Parathyroid adenoma (tissue), 2 donors: ENCODE data around the gene ZNF511.

Experiments
- H2AFZ ChIP-seq: fragments of 300-600 bp; sonication (generic); one replicate; pipeline ENCODE4 v1.7.0; 2017; ENCODE audit warnings: antibody characterized with exemption, mild to moderate bottlenecking
- H3K27ac ChIP-seq: fragments of 300-600 bp; sonication (generic); one replicate; pipeline ENCODE4 v1.7.0; 2017
- H3K27me3 ChIP-seq: fragments of 300-600 bp; sonication (generic); one replicate; pipeline ENCODE4 v1.7.0; 2017; ENCODE audit warnings: low read length; ENCODE audit not compliant: control insufficient read depth, insufficient read depth
- H3K36me3 ChIP-seq: fragments of 300-600 bp; sonication (generic); one replicate; pipeline ENCODE4 v1.7.0; 2017; ENCODE audit warnings: low read length; ENCODE audit not compliant: control insufficient read depth, insufficient read depth
- H3K4me1 ChIP-seq: fragments of 300-600 bp; sonication (generic); one replicate; pipeline ENCODE4 v1.7.0; 2017; ENCODE audit warnings: control low read depth
- H3K4me2 ChIP-seq: fragments of 300-600 bp; sonication (generic); one replicate; pipeline ENCODE4 v1.7.0; 2017; ENCODE audit warnings: low read length
- H3K4me3 ChIP-seq: fragments of 300-600 bp; sonication (generic); one replicate; pipeline ENCODE4 v1.7.0; 2017; ENCODE audit warnings: low read depth, low read length
- H3K79me2 ChIP-seq: fragments of 300-600 bp; sonication (generic); one replicate; pipeline ENCODE4 v1.7.0; 2017; ENCODE audit warnings: control low read depth
- H3K9ac ChIP-seq: fragments of 300-600 bp; sonication (generic); one replicate; pipeline ENCODE4 v1.7.0; 2017; ENCODE audit warnings: mild to moderate bottlenecking
- H3K9me3 ChIP-seq: fragments of 300-600 bp; sonication (generic); one replicate; pipeline ENCODE4 v1.7.0; 2017; ENCODE audit warnings: low read length; ENCODE audit not compliant: control insufficient read depth
- CTCF ChIP-seq: fragments of 300-600 bp; sonication (generic); IDR thresholded peaks from one replicate; pipeline ENCODE4 v1.7.0; 2017; ENCODE audit warnings: antibody characterized with exemption, mild to moderate bottlenecking
- donor health status: primary hyperparathyroidism.

Gene ZNF511

GRCh38 chr10:133357285-133358161 is 48.8 kb downstream of the ZNF511 start, which contains the start of gene FUOM:
Gene FUOM, minus strand, starts transcription at chr10:133358019. Its CDS starts 12 bp downstream, at chr10:133358007.
- no peak for TF ChIP-seq CTCF
- H3K36me3 ChIP-seq: no peaks in the 10 kb centered on the region

GRCh38 chr10:133358162-133358924 is 49.6 kb downstream of the ZNF511 start:
- H3K9ac ChIP-seq: no peak overlapping the region
- no peak overlapping the region for H3K27ac ChIP-seq
- no peaks in the 10 kb centered on the region for H3K27me3 ChIP-seq
- H3K36me3 ChIP-seq: no peaks in the 10 kb centered on the region
- H3K9me3 ChIP-seq: no peaks in the 10 kb centered on the region
- no peak overlapping the region for H2AFZ ChIP-seq
- no peak for TF ChIP-seq CTCF
- peaks cover 6% of the 10 kb centered on the region for H3K4me1 ChIP-seq
- H3K4me2 ChIP-seq: no peak overlapping the region
- H3K79me2 ChIP-seq: no peaks in the 10 kb centered on the region
- no peak overlapping the region for H3K4me3 ChIP-seq

More at GRCh38 chr10:133357285-133358161, 48.8 kb downstream of the ZNF511 start, which contains the start of gene FUOM:
- Histone ChIP-seq H3K79me2 (no peaks in the 10 kb centered on the region), H3K4me1 (peaks cover 6% of the 10 kb centered on the region), H3K9me3 (no peaks in the 10 kb centered on the region), H3K27ac (no peak within 1 kb of the TSS), H3K9ac (no peak within 1 kb of the TSS), H3K4me2 (peak within 1 kb of the TSS; percentile 65), H3K27me3 (no peaks in the 10 kb centered on the region), H3K4me3 (peak within 1 kb of the TSS; percentile 50), H2AFZ (peak within 1 kb of the TSS; percentile 74)

- no peak overlapping the region for H3K4me3 ChIP-seq
- H3K4me1 ChIP-seq: peaks cover 6% of the 10 kb centered on the region
- H3K9me3 ChIP-seq: no peaks in the 10 kb centered on the region
- no peak for TF ChIP-seq CTCF
- H3K9ac ChIP-seq: no peak overlapping the region
- no peak overlapping the region for H2AFZ ChIP-seq
- H3K27me3 ChIP-seq: no peaks in the 10 kb centered on the region
- H3K27ac ChIP-seq: no peak overlapping the region
- H3K4me2 ChIP-seq: no peak overlapping the region
- no peaks in the 10 kb centered on the region for H3K79me2 ChIP-seq
- no peaks in the 10 kb centered on the region for H3K36me3 ChIP-seq
These were observed 50.2 kb downstream of the ZNF511 start for GRCh38 chr10:133358925-133359310.

- no peak overlapping the region for H3K9ac ChIP-seq
- H3K4me3 ChIP-seq: no peak overlapping the region
- H3K36me3 ChIP-seq: no peaks in the 10 kb centered on the region
- no peak for TF ChIP-seq CTCF
- no peak overlapping the region for H3K27ac ChIP-seq
- peaks cover 6% of the 10 kb centered on the region for H3K4me1 ChIP-seq
- H2AFZ ChIP-seq: peak overlapping the region; percentile 10
- no peaks in the 10 kb centered on the region for H3K79me2 ChIP-seq
- no peak overlapping the region for H3K4me2 ChIP-seq
- H3K9me3 ChIP-seq: no peaks in the 10 kb centered on the region
- H3K27me3 ChIP-seq: no peaks in the 10 kb centered on the region
These were observed 50.8 kb downstream of the ZNF511 start for GRCh38 chr10:133359554-133359971.
